Measurements from ENCODE around the gene WNT11. TPM values are rescaled to one million over a fixed set of nuclear protein-coding genes. Genes with fewer than 3 reads are reported as not detected.

The WNT11 gene
- total RNA-seq, 2 donors from 2014 or later, result 0.53 to 0.62 TPM

DNA sequence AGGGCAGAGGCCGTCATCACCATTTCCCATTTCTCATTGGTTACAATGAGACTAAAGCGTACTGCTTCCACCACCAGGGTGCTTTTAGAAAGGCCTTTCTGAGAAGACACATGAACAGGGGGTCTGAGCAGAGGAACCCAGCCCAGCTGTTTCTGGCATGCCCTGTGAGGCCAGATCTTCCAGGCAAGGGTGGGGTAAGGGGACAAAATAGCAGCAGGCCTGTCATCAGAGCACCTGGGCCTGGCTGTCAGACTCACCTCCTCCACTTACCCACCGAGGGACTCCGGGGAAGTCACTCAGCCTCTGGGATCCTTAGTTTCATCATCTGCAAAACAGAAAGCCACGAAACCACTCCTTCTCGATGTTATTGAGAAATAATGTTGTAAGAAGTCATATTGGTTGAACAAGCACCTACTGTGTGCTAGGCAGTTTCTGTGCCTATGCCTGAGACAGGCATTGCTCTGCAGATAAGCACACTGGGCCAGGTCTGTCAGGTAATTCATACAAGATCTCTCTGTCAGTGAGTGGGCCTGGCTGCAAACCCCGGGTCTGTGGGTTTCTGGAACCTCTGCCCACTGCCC is 8.8 kb upstream of the WNT11 start:
- peaks cover 2% of the 10 kb centered on the region for H3K4me1 Mint-ChIP-seq
- H3K27ac Mint-ChIP-seq, result no peak overlapping the region
- H3K9me3 Mint-ChIP-seq, result no peaks in the 10 kb centered on the region
- WGBS, 2 experiments (ENCODE audit: insufficient coverage in 1 of 2, insufficient read length in 1 of 2), result 90 to 94% methylated on average over 4 to 7 of the region's 7 CpGs
- Histone ChIP-seq H3K27ac (ENCODE audit: low read depth, low read length) (no peak overlapping the region), H3K4me3 (ENCODE audit: low read length) (no peak overlapping the region), H3K9ac (ENCODE audit: extremely low read depth, low read length, poor library complexity, severe bottlenecking) (no peak overlapping the region), H3K9me3 (ENCODE audit: control insufficient read depth, low read length) (no peaks in the 10 kb centered on the region), H3K4me1 (ENCODE audit: control insufficient read depth, insufficient read depth, low read length) (no peaks in the 10 kb centered on the region), H3K36me3 (ENCODE audit: control insufficient read depth, insufficient read depth, low read length) (no peaks in the 10 kb centered on the region), H3K27me3 (ENCODE audit: control insufficient read depth, insufficient read depth, low read length, poor library complexity, severe bottlenecking) (peaks cover 38% of the 10 kb centered on the region)
- no peak for DNase-seq
- TF ChIP-seq, protein P1, sequence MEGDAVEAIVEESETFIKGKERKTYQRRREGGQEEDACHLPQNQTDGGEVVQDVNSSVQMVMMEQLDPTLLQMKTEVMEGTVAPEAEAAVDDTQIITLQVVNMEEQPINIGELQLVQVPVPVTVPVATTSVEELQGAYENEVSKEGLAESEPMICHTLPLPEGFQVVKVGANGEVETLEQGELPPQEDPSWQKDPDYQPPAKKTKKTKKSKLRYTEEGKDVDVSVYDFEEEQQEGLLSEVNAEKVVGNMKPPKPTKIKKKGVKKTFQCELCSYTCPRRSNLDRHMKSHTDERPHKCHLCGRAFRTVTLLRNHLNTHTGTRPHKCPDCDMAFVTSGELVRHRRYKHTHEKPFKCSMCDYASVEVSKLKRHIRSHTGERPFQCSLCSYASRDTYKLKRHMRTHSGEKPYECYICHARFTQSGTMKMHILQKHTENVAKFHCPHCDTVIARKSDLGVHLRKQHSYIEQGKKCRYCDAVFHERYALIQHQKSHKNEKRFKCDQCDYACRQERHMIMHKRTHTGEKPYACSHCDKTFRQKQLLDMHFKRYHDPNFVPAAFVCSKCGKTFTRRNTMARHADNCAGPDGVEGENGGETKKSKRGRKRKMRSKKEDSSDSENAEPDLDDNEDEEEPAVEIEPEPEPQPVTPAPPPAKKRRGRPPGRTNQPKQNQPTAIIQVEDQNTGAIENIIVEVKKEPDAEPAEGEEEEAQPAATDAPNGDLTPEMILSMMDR (conservative IDR thresholded peaks at IDR 0.05), result peak; percentile 45
- H3K27me3 Mint-ChIP-seq (ENCODE audit: insufficient read depth), result peaks cover 78% of the 10 kb centered on the region
- no peak overlapping the region for H3K4me3 Mint-ChIP-seq
- H3K36me3 Mint-ChIP-seq (ENCODE audit: low read depth), result no peaks in the 10 kb centered on the region

GRCh38 chr11:76214186-76214585 is 7.9 kb upstream of the WNT11 start:
- Mint-ChIP-seq H3K36me3 (ENCODE audit: low read depth) (no peaks in the 10 kb centered on the region), H3K4me1 (peaks cover 2% of the 10 kb centered on the region), H3K9me3 (no peaks in the 10 kb centered on the region), H3K4me3 (no peak overlapping the region), H3K27ac (no peak overlapping the region), H3K27me3 (ENCODE audit: insufficient read depth) (peaks cover 79% of the 10 kb centered on the region)
- Histone ChIP-seq H3K9ac (ENCODE audit: extremely low read depth, low read length, poor library complexity, severe bottlenecking) (no peak overlapping the region), H3K4me1 (ENCODE audit: control insufficient read depth, insufficient read depth, low read length) (no peaks in the 10 kb centered on the region), H3K4me3 (ENCODE audit: low read length) (no peak overlapping the region), H3K9me3 (ENCODE audit: control insufficient read depth, low read length) (no peaks in the 10 kb centered on the region), H3K27ac (ENCODE audit: low read depth, low read length) (no peak overlapping the region), H3K36me3 (ENCODE audit: control insufficient read depth, insufficient read depth, low read length) (no peaks in the 10 kb centered on the region), H3K27me3 (ENCODE audit: control insufficient read depth, insufficient read depth, low read length, poor library complexity, severe bottlenecking) (peaks cover 46% of the 10 kb centered on the region)
- TF ChIP-seq, protein P1 (conservative IDR thresholded peaks at IDR 0.05), result no peak
- DNase-seq, result no peak
- 75 to 94% methylated on average over 4 of the region's 5 CpGs for whole genome bisulfite sequencing, 2 experiments (ENCODE audit: insufficient coverage in 1 of 2, insufficient read length in 1 of 2)

DNA sequence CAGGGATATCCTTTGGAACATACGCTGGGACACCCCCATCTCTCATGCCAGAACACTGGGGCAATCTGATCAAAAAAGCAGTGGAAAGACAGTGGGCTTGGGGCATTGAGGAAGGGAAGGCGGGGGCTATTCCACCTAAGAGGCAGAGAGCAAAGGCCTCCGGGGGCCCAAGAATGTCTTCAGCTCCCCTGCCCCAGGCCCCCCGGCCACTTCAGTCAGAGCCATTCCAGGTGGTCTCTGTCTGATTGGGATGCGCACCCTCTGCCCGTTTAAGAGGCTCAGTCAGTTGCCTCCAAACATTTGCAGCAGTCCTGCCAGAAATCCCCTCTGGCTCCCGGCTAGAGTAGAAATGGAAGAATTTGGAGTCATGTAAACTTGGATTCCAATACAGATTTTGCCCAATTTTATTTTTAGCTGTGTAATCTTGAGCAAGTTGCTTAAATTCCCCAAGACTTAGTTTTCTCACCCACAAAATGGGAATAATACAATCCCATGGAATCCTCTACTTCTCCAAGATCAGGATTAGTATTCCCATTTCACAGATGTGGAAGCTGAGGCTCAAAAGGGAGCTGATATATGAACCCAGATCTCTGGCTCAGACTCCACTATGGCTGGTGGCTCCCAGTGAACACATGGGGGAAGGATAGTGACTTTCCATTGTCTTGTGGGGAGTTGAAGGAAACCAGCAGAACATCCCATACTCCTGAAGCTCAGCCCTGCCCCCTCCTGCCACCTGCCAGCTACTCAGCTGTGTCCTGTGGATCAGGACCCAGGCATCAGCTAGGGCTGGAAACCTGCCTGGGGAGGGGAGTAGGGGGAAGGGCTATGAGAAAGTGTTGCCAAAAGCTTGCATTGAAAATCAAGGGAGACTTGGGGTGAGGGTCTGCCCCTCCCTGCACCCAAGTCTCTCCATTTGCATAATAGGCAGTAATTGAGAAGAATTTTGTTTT is 6.1 kb upstream of the WNT11 start:
- no peak for DNase-seq
- H3K36me3 Mint-ChIP-seq (ENCODE audit: low read depth), result no peaks in the 10 kb centered on the region
- H3K4me1 Mint-ChIP-seq, result peaks cover 2% of the 10 kb centered on the region
- peaks cover 65% of the 10 kb centered on the region for H3K27me3 ChIP-seq (ENCODE audit: control insufficient read depth, insufficient read depth, low read length, poor library complexity, severe bottlenecking)
- no peaks in the 10 kb centered on the region for H3K36me3 ChIP-seq (ENCODE audit: control insufficient read depth, insufficient read depth, low read length)
- H3K4me3 Mint-ChIP-seq, result no peak overlapping the region
- peaks cover 86% of the 10 kb centered on the region for H3K27me3 Mint-ChIP-seq (ENCODE audit: insufficient read depth)
- no peak overlapping the region for H3K4me3 ChIP-seq (ENCODE audit: low read length)
- no peaks in the 10 kb centered on the region for H3K9me3 ChIP-seq (ENCODE audit: control insufficient read depth, low read length)
- no peaks in the 10 kb centered on the region for H3K4me1 ChIP-seq (ENCODE audit: control insufficient read depth, insufficient read depth, low read length)
- H3K27ac ChIP-seq (ENCODE audit: low read depth, low read length), result no peak overlapping the region
- 83 to 88% methylated on average over 2 to 7 of the region's 7 CpGs for WGBS, 2 experiments (ENCODE audit: insufficient coverage in 1 of 2, insufficient read length in 1 of 2)
- H3K9ac ChIP-seq (ENCODE audit: extremely low read depth, low read length, poor library complexity, severe bottlenecking), result no peak overlapping the region
- TF ChIP-seq, protein P1 (conservative IDR thresholded peaks at IDR 0.05), result no peak
- no peaks in the 10 kb centered on the region for H3K9me3 Mint-ChIP-seq
- no peak overlapping the region for H3K27ac Mint-ChIP-seq

Data from endodermal cell (in vitro differentiated cells).